GM12873 (cell line): ENCODE measurements around the gene LRRC7.

Experiments
- TF ChIP-seq, protein P1 (sequence below): IDR thresholded peaks from 2 replicates; pipeline ENCODE4 v1.5.1; 2012; ENCODE audit warnings: low read depth, mild to moderate bottlenecking, moderate library complexity, low read length, control low read depth; ENCODE audit not compliant: insufficient read depth; ENCODE audit errors: missing control alignments

The LRRC7 gene

DNA sequence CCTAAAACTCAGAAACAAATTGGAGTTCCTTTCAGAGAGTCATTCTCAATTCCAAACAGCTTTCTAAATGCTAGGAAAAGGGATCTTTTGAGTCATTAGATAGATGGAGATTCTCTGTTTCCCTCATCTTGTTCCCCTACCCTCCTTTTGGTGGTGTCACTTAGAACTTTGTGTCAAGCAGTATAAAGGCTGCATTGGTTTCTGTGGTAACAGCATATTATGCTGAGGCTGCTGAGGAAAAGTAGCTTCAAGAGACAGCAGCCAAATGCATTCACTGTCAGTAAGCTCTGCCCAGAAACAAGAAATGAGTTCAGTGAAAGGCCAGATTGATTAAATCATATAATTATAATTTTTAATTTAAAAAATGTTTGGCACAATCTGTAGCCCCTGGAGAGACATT lies 493.5 kb downstream of the LRRC7 start:
- TF ChIP-seq, protein P1, sequence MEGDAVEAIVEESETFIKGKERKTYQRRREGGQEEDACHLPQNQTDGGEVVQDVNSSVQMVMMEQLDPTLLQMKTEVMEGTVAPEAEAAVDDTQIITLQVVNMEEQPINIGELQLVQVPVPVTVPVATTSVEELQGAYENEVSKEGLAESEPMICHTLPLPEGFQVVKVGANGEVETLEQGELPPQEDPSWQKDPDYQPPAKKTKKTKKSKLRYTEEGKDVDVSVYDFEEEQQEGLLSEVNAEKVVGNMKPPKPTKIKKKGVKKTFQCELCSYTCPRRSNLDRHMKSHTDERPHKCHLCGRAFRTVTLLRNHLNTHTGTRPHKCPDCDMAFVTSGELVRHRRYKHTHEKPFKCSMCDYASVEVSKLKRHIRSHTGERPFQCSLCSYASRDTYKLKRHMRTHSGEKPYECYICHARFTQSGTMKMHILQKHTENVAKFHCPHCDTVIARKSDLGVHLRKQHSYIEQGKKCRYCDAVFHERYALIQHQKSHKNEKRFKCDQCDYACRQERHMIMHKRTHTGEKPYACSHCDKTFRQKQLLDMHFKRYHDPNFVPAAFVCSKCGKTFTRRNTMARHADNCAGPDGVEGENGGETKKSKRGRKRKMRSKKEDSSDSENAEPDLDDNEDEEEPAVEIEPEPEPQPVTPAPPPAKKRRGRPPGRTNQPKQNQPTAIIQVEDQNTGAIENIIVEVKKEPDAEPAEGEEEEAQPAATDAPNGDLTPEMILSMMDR: no peak

DNA sequence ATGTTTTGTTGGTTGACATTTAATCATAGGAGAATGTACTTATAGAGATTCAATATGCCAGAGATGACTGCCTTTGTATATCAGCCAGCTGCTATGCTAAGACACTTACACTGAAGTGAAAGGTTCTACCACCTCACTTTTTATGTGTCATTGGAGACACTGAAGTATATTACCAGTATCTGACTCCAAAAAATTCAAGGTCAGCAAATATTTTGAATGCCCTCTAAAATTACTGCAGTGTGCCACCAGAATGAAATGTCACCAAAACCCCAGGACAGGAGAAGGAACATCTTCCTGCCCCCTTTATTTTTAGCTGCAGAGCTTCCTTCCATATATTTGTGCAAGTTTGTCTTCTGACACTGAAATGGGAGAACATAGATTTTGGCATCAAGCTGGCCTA lies 496.1 kb downstream of the LRRC7 start:
- TF ChIP-seq, protein P1: no peak

DNA sequence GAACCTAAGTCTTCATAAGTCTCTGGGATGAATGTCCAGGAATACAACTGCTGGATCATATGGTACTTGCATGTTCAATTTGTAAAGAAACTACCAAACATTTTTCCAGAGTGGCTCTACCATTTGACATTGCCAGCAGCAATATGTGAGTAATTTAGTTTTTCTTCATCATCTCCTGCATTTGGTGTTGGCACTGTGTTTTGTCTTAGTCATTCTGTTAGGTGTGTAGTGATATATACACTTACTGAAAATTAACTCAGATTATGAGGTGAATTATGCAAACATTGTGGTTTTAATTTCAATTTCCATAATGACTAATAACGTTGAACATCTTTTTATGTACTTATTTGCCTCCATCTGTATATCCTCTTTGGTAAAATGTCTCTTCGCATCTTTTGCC lies 499.0 kb downstream of the LRRC7 start:
- TF ChIP-seq, protein P1: no peak

DNA sequence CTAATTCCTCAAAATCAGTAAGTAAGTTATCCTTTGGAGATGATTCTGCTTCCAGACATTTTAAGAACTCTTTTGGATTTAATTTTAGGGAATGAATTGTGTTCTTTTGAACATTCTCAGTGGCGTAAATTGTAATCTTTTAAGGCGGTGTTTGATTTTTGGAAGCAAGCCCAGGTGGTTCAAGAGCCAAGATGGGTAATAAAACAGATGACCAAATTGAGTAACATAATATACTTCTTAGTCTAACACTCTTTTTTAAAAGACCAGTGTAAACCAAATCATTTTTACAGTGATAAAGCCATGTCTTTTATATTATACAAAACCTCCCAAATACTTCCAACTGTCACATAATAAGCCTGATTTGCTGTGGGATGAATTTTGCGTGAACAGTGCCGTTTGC lies 503.9 kb downstream of the LRRC7 start:
- TF ChIP-seq, protein P1: no peak

GRCh38 chr1:70072231-70072751 lies 504.6 kb downstream of the LRRC7 start:
- TF ChIP-seq, protein P1: no peak

GRCh38 chr1:70075761-70076160 lies 508.0 kb downstream of the LRRC7 start:
- TF ChIP-seq, protein P1: no peak

DNA sequence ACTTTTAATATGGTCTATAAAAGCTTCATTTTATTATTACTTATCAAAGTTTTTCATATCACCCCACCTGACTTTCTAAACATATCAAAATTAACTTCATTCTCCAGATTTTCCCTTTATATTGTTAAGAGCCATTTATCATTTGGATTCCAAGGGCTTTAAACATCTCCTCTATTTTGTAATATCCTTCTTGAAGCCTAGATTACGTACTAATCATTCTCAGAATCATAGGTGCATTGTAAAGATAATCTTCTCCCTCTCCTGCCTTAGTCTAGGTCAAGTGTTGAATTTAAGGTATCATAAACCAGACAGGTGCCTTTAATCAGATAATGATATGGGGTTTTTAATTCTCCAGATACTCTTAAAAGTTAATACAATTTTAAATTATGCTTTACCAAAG lies 509.3 kb downstream of the LRRC7 start:
- TF ChIP-seq, protein P1: no peak
